H1 (cell line): ENCODE measurements around the gene NHSL2. TPM values are rescaled to one million over a fixed set of nuclear protein-coding genes. Genes with fewer than 3 reads are reported as not detected.

Experiments
- CTCF ChIA-PET: fragments of 300-600 bp; sonication (Branson Sonifier 250); formaldehyde crosslinking; loops from one replicate; lab custom pipeline; 2021; ENCODE audit not compliant: partially characterized antibody; lab: Charles Lee
- POLR2A ChIA-PET: fragments of 300-600 bp; sonication (Branson Sonifier 250); formaldehyde crosslinking; loops from one replicate; lab custom pipeline; 2021; ENCODE audit warnings: inconsistent platforms; ENCODE audit not compliant: partially characterized antibody; lab: Charles Lee
- DNase-seq, 2 experiments: peaks; one replicate each; pipeline versions ENCODE4 v3.0.0 to v3.0.0-alpha.2; 2010 to 2022; ENCODE audit warnings: low spot score in 2 of 2, low read depth in 1 of 2, mixed read lengths in 1 of 2
- FAIRE-seq: peaks from 2 replicates; lab custom pipeline; 2011; peaks lifted over from hg19 to GRCh38; lab: Jason Lieb, UNC
- H2AFZ ChIP-seq: 2 replicates; pipeline ENCODE4 v1.8.1; 2012; ENCODE audit warnings: low read length, inconsistent platforms
- H2AK5ac ChIP-seq: 2 replicates; pipeline ENCODE4 v1.6.1; 2013; ENCODE audit warnings: low read depth, low read length
- H2BK120ac ChIP-seq: replicated peaks from 2 replicates; pipeline ENCODE3; 2013; ENCODE audit warnings: low read depth, low read length, inconsistent platforms
- H2BK12ac ChIP-seq: 2 replicates; pipeline ENCODE4 v1.6.1; 2013; ENCODE audit warnings: low read depth, low read length
- H2BK15ac ChIP-seq: 2 replicates; pipeline ENCODE4 v1.6.1; 2013; ENCODE audit warnings: low read length
- H2BK20ac ChIP-seq: 2 replicates; pipeline ENCODE4 v1.6.1; 2013; ENCODE audit warnings: low read length
- H2BK5ac ChIP-seq: 2 replicates; pipeline ENCODE4 v1.6.1; 2013; ENCODE audit warnings: low read depth, low read length
- H3K14ac ChIP-seq: 2 replicates; pipeline ENCODE4 v1.6.1; 2013; ENCODE audit warnings: inconsistent platforms; ENCODE audit not compliant: insufficient read length
- H3K18ac ChIP-seq: 2 replicates; pipeline ENCODE4 v1.6.1; 2013; ENCODE audit warnings: low read length; ENCODE audit errors: extremely low read depth
- H3K23ac ChIP-seq: 2 replicates; pipeline ENCODE4 v1.6.1; 2013; ENCODE audit warnings: inconsistent platforms; ENCODE audit not compliant: insufficient read length
- H3K23me2 ChIP-seq: 2 replicates; pipeline ENCODE4 v1.6.1; 2013; ENCODE audit warnings: low read depth, low read length
- H3K27ac ChIP-seq: 2 replicates; pipeline ENCODE4 v1.6.1; 2011; ENCODE audit warnings: low read depth, low read length, inconsistent platforms
- H3K27me3 ChIP-seq, 4 experiments: replicated peaks in 1 of 4; 1 replicate in 1 of 4; 2 replicates in 3 of 4; pipeline versions ENCODE4 v1.6.1 to v1.8.1; 2011 to 2013; ENCODE audit warnings: low read length in 3 of 4, mild to moderate bottlenecking in 3 of 4, inconsistent platforms in 2 of 4, mixed read lengths in 2 of 4, moderate library complexity in 1 of 4; ENCODE audit not compliant: control insufficient read depth in 3 of 4, insufficient read depth in 3 of 4; ENCODE audit errors: extremely low read depth in 1 of 4
- H3K36me3 ChIP-seq, 4 experiments: 2 replicates each; pipeline versions ENCODE4 v1.6.1 to v1.8.1; 2011 to 2013; ENCODE audit warnings: mild to moderate bottlenecking in 4 of 4, low read length in 3 of 4, moderate library complexity in 2 of 4, control low read depth in 1 of 4, inconsistent platforms in 1 of 4; ENCODE audit not compliant: insufficient read depth in 4 of 4, control insufficient read depth in 2 of 4
- H3K4ac ChIP-seq: replicated peaks from 2 replicates; pipeline ENCODE3; 2013; ENCODE audit warnings: low read length, low read depth, mixed read lengths, inconsistent platforms; ENCODE audit not compliant: insufficient read length
- H3K4me1 ChIP-seq, 4 experiments: replicated peaks in 1 of 4; 1 replicate in 1 of 4; 2 replicates in 3 of 4; pipeline versions ENCODE4 v1.6.1 to v1.8.1; 2011 to 2013; ENCODE audit warnings: low read length in 3 of 4, inconsistent platforms in 2 of 4, mixed read lengths in 1 of 4; ENCODE audit not compliant: insufficient read depth in 4 of 4, control insufficient read depth in 3 of 4
- H3K4me2 ChIP-seq, 2 experiments: 2 replicates each; pipeline versions ENCODE4 v1.6.1 to v1.8.1; 2011 to 2013; ENCODE audit warnings: low read depth in 2 of 2, low read length in 2 of 2, control low read depth in 1 of 2, inconsistent platforms in 1 of 2, mild to moderate bottlenecking in 1 of 2; ENCODE audit not compliant: insufficient read depth in 1 of 2
- H3K4me3 ChIP-seq, 4 experiments: fragments of 200-600, 300-600 bp in 1 of 4; sonication (generic), shearing (Covaris generic), sonication (Bioruptor Twin) in 1 of 4; 2 replicates each; pipeline versions ENCODE4 v1.5.1 to v1.8.1; 2011 to 2016; ENCODE audit warnings: low read length in 4 of 4, low read depth in 3 of 4, control low read depth in 2 of 4, inconsistent platforms in 2 of 4, mild to moderate bottlenecking in 2 of 4, mixed read lengths in 1 of 4, moderate library complexity in 1 of 4; ENCODE audit not compliant: insufficient read depth in 2 of 4; ENCODE audit errors: extremely low read depth in 1 of 4
- H3K56ac ChIP-seq: replicated peaks from 2 replicates; pipeline ENCODE3; 2013; ENCODE audit warnings: low read depth, mild to moderate bottlenecking, mixed read lengths, low read length, inconsistent platforms; ENCODE audit not compliant: insufficient read length
- H3K79me1 ChIP-seq: 2 replicates; pipeline ENCODE4 v1.6.1; 2013; ENCODE audit warnings: low read depth, low read length, control low read depth
- H3K79me2 ChIP-seq, 2 experiments: 2 replicates each; pipeline versions ENCODE4 v1.6.1 to v1.8.1; 2012 to 2013; ENCODE audit warnings: low read length in 2 of 2, mild to moderate bottlenecking in 2 of 2, inconsistent platforms in 1 of 2; ENCODE audit not compliant: insufficient read depth in 2 of 2, control insufficient read depth in 1 of 2
- H3K9ac ChIP-seq, 4 experiments: replicated peaks in 1 of 4; 1 replicate in 1 of 4; 2 replicates in 3 of 4; pipeline versions ENCODE4 v1.6.1 to v1.8.1; 2011 to 2013; ENCODE audit warnings: low read depth in 3 of 4, low read length in 3 of 4, control low read depth in 2 of 4, mild to moderate bottlenecking in 2 of 4, moderate library complexity in 2 of 4, inconsistent platforms in 1 of 4; ENCODE audit errors: extremely low read depth in 1 of 4
- H3K9me3 ChIP-seq, 2 experiments: 2 replicates each; pipeline versions ENCODE4 v1.6.1 to v1.8.1; 2012 to 2013; ENCODE audit warnings: mild to moderate bottlenecking in 2 of 2, moderate library complexity in 2 of 2, control low read depth in 1 of 2, inconsistent platforms in 1 of 2, low read depth in 1 of 2, low read length in 1 of 2, mixed read lengths in 1 of 2; ENCODE audit not compliant: insufficient read depth in 2 of 2
- H4K20me1 ChIP-seq, 2 experiments: replicated peaks in 1 of 2; 2 replicates each; pipeline versions ENCODE3 to v1.8.1; 2011 to 2013; ENCODE audit warnings: inconsistent platforms in 2 of 2, low read length in 2 of 2, mild to moderate bottlenecking in 1 of 2; ENCODE audit not compliant: insufficient read depth in 2 of 2, control insufficient read depth in 1 of 2
- H4K5ac ChIP-seq: 2 replicates; pipeline ENCODE4 v1.6.1; 2013; ENCODE audit warnings: low read length, low read depth, mixed read lengths, inconsistent platforms; ENCODE audit not compliant: insufficient read length
- H4K8ac ChIP-seq: 2 replicates; pipeline ENCODE4 v1.8.0; 2013; ENCODE audit warnings: mild to moderate bottlenecking, moderate library complexity, low read length, inconsistent platforms; ENCODE audit not compliant: insufficient read depth; ENCODE audit errors: extremely low read depth
- H4K91ac ChIP-seq: replicated peaks from 2 replicates; pipeline ENCODE3; 2013; ENCODE audit warnings: low read length, mixed read lengths, inconsistent platforms; ENCODE audit not compliant: insufficient read length
- ATF3 ChIP-seq: IDR thresholded peaks from 2 replicates; pipeline ENCODE4 v1.6.1; 2011; ENCODE audit warnings: low read depth, mild to moderate bottlenecking, low read length; ENCODE audit not compliant: insufficient read depth
- CREB1 ChIP-seq: IDR thresholded peaks from 2 replicates; pipeline ENCODE4 v1.6.1; 2012; ENCODE audit warnings: inconsistent platforms
- CTBP2 ChIP-seq: IDR thresholded peaks from 2 replicates; pipeline ENCODE4 v1.7.0; 2011; ENCODE audit warnings: borderline replicate concordance, mild to moderate bottlenecking, moderate library complexity, mixed read lengths, low read length; ENCODE audit not compliant: insufficient read depth, insufficient read length
- E2F6 ChIP-seq: IDR thresholded peaks from 2 replicates; pipeline ENCODE4 v1.6.1; 2012; ENCODE audit warnings: inconsistent platforms
- NANOG ChIP-seq: IDR thresholded peaks from 2 replicates; pipeline ENCODE4 v1.6.1; 2011; ENCODE audit warnings: low read length, low read depth, mild to moderate bottlenecking, inconsistent platforms; ENCODE audit not compliant: insufficient read depth, poor library complexity, severe bottlenecking
- TAF1 ChIP-seq: IDR thresholded peaks from 2 replicates; pipeline ENCODE4 v1.6.1; 2011; ENCODE audit warnings: mild to moderate bottlenecking, low read depth, low read length
- TAF7 ChIP-seq: optimal IDR thresholded peaks from 2 replicates; pipeline ENCODE3; 2011; ENCODE audit warnings: low read depth, mild to moderate bottlenecking, inconsistent platforms, low read length, moderate library complexity, borderline replicate concordance
- TEAD4 ChIP-seq: IDR thresholded peaks from 2 replicates; pipeline ENCODE4 v1.6.1; 2012; ENCODE audit warnings: low read depth, low read length, inconsistent platforms, mixed read lengths
- WGBS, 2 experiments: shearing (Covaris generic) in 1 of 2; methylation state at CpG; one replicate each; pipeline versions ENCODE4 v1.1.6 to v1.1.7; 2013 to 2015; ENCODE audit warnings: low lambda C conversion rate in 2 of 2, mixed read lengths in 2 of 2, inconsistent platforms in 1 of 2, low coverage in 1 of 2, missing lambda C conversion rate in 1 of 2; ENCODE audit not compliant: insufficient replicate concordance in 2 of 2, insufficient coverage in 1 of 2, insufficient read length in 1 of 2; ENCODE audit errors: extremely low coverage in 1 of 2, missing lambda C conversion rate in 1 of 2; 5-methylcytosine and 5-hydroxymethylcytosine counted together
- polyA plus RNA-seq, 7 experiments: library from polyadenylated mRNA; depleted of rRNA in 3 of 7; stranded (reverse) in 5 of 7; unstranded in 2 of 7; fragments of >200 nt in 5 of 7; fragments of 200-250 nt in 2 of 7; gene quantifications; 1 replicate in 5 of 7; 2 replicates in 1 of 7; 4 replicates in 1 of 7; pipeline versions ENCODE4 v1.2.1 to v1.2.3, GENCODE V29; 2011 to 2013; ENCODE audit warnings: missing spikeins in 2 of 7, mixed read lengths in 2 of 7
- total RNA-seq: library from RNA; stranded (reverse); fragmentation: NEBNext Ultra II Directional; extraction: Animal tissue kit (Norgen Biotek cat#: 25700); gene quantifications from 2 replicates; pipeline ENCODE4 v1.2.1, GENCODE V29; 2021

Gene NHSL2
- total and polyA plus RNA-seq, 2 of the 8 experiments (the other 6 are each of a cell fraction or from before 2014, with no cell fraction given): 3.7 to 7.2 TPM

- Histone ChIP-seq H2BK20ac (no peak overlapping the region), H3K4me2 (no peak overlapping the region), H2AFZ (no peak overlapping the region), H3K27ac (no peak overlapping the region), H3K9ac (no peak overlapping the region), H3K4ac (no peak overlapping the region), H3K4me1 (no peaks in the 10 kb centered on the region), H2BK120ac (no peak overlapping the region), H3K23ac (no peak overlapping the region), H4K8ac (no peak overlapping the region), H3K9me3 (no peaks in the 10 kb centered on the region), H2AK5ac (no peak overlapping the region), H3K23me2 (no peaks in the 10 kb centered on the region), H3K36me3 (no peaks in the 10 kb centered on the region), H3K4me3 (no peak overlapping the region), H3K18ac (no peak overlapping the region), H3K27me3 (no peaks in the 10 kb centered on the region), H2BK12ac (no peak overlapping the region), H3K79me1 (no peaks in the 10 kb centered on the region), H3K14ac (no peak overlapping the region), H3K56ac (no peak overlapping the region), H2BK15ac (no peak overlapping the region), H2BK5ac (no peak overlapping the region), H4K5ac (no peak overlapping the region), H4K91ac (no peak overlapping the region), H4K20me1 (no peaks in the 10 kb centered on the region), H3K79me2 (no peaks in the 10 kb centered on the region)
- DNase-seq (no peak), FAIRE-seq (no peak)
- ChIA-PET CTCF (no interaction called here), POLR2A (no interaction called here)
- no peak for TF ChIP-seq E2F6
- TF ChIP-seq TAF1: no peak
- TF ChIP-seq CTBP2: no peak
- TF ChIP-seq NANOG: no peak
- no peak for TF ChIP-seq CREB1
- TF ChIP-seq ATF3: no peak
- no peak for TF ChIP-seq TEAD4
- TF ChIP-seq TAF7: no peak
- WGBS, 2 experiments: 85% methylated on average over 3 of the region's 3 CpGs; no CpG with 5 or more reads in 1 of the 2 experiments
These were observed 25.5 kb upstream of the NHSL2 start for GRCh38 chrX:71885099-71885498.
